HepG2 (cell line): ENCODE data around the gene WWTR1. TPM values are rescaled to one million over a fixed set of nuclear protein-coding genes. Genes with fewer than 3 reads are reported as not detected.
A peak's percentile ranks its signal among the peaks of the same experiment; 100 is the strongest.

Experiments
- BCLAF1 ChIP-seq: fragments of 450-650 bp; IDR thresholded peaks from 2 replicates; pipeline ENCODE4 v1.6.1; 2017; ENCODE audit warnings: mild to moderate bottlenecking
- CSRNP1 ChIP-seq: sonication (generic); formaldehyde crosslinking; IDR thresholded peaks from 2 replicates; pipeline ENCODE4 v1.8.1; 2023; ENCODE audit warnings: mild to moderate bottlenecking, missing genetic modification reagents
- FOXK2 ChIP-seq: fragments of 450-650 bp; IDR thresholded peaks from 2 replicates; pipeline ENCODE4 v1.6.1; 2016
- HMG20B ChIP-seq: conservative IDR thresholded peaks from 2 replicates; pipeline ENCODE4 v1.6.1; 2016; ENCODE audit warnings: missing genetic modification reagents, missing compliant biosample characterization
- MED13 ChIP-seq: sonication (generic); formaldehyde crosslinking; IDR thresholded peaks from 2 replicates; pipeline ENCODE4 v1.5.0; 2020; ENCODE audit warnings: missing genetic modification reagents
- RARG ChIP-seq: sonication (generic); formaldehyde crosslinking; IDR thresholded peaks from 2 replicates; pipeline ENCODE4 v1.4.0; 2020; ENCODE audit warnings: low read depth, mild to moderate bottlenecking, missing genetic modification reagents
- RXRB ChIP-seq: IDR thresholded peaks from 2 replicates; pipeline ENCODE4 v1.6.1; 2016; ENCODE audit warnings: borderline replicate concordance, missing genetic modification reagents, missing compliant biosample characterization
- TARDBP ChIP-seq: sonication (generic); formaldehyde crosslinking; IDR thresholded peaks from 2 replicates; pipeline ENCODE4 v1.8.0; 2022; ENCODE audit warnings: mild to moderate bottlenecking, missing genetic modification reagents
- ZGPAT ChIP-seq: IDR thresholded peaks from 2 replicates; pipeline ENCODE4 v1.6.1; 2016; ENCODE audit warnings: mild to moderate bottlenecking
- ZMAT5 ChIP-seq: sonication (generic); formaldehyde crosslinking; IDR thresholded peaks from 2 replicates; pipeline ENCODE4 v1.5.0; 2020; ENCODE audit warnings: mild to moderate bottlenecking, low read depth, missing genetic modification reagents, borderline replicate concordance
- ZNF318 ChIP-seq: sonication (generic); formaldehyde crosslinking; IDR thresholded peaks from 2 replicates; pipeline ENCODE4 v1.4.0; 2020; ENCODE audit warnings: mild to moderate bottlenecking, missing genetic modification reagents
- ZNF367 ChIP-seq: sonication (generic); formaldehyde crosslinking; IDR thresholded peaks from 2 replicates; pipeline ENCODE4 v1.4.0; 2020; ENCODE audit warnings: missing genetic modification reagents, borderline replicate concordance
- polyA plus RNA-seq, 8 experiments: library from polyadenylated mRNA; depleted of rRNA in 3 of 8; stranded (reverse) in 7 of 8; unstranded in 1 of 8; fragments of >200 nt; fragmentation: Illumina TruSeq in 4 of 8; extraction: Trizol in 4 of 8; gene quantifications; 2 replicates each; pipeline versions ENCODE4 v1.2.1 to v1.2.3, GENCODE V29; 2011 to 2016; ENCODE audit warnings: low read depth in 4 of 8, missing spikeins in 1 of 8, mixed read lengths in 1 of 8; ENCODE audit not compliant: insufficient read depth in 1 of 8
- total RNA-seq, 5 experiments: library from RNA; depleted of rRNA; stranded (reverse); fragments of >200 nt; fragmentation: Illumina TruSeq; extraction: Trizol; gene quantifications; 2 replicates each; pipeline ENCODE4 v1.2.3, GENCODE V29; 2016; ENCODE audit warnings: low read depth in 1 of 5

Gene WWTR1
- total and polyA plus RNA-seq, 2 of the 13 experiments (the other 11 are each of a cell fraction or from before 2014, with no cell fraction given) = 19.7 to 139 TPM

- TF ChIP-seq ZNF318 (no peak), BCLAF1 (no peak), FOXK2 (no peak), RARG (CRISPR knock-in tag) (no peak), MED13 (CRISPR knock-in tag) (no peak), ZGPAT (CRISPR knock-in tag) (no peak; the same call in 1 of the 2 replicates), ZMAT5 (CRISPR knock-in tag) (no peak), CSRNP1 (CRISPR knock-in tag) (no peak), ZNF367 (no peak), RXRB (CRISPR knock-in tag) (peak; percentile 45; the same call in 1 of the 2 replicates), HMG20B (CRISPR knock-in tag) (no peak; the same call in 1 of the 2 replicates), TARDBP (no peak)
Measured at GRCh38 chr3:149480326-149481017, 177.4 kb downstream of the WWTR1 start (continued).
